ENCODE measurements around the gene FANK1. TPM values are rescaled to one million over a fixed set of nuclear protein-coding genes. Genes with fewer than 3 reads are reported as not detected.

FANK1 gene
- polyA plus RNA-seq, 1 of the 3 experiments (the other 2 are of a cell fraction), result 12.3 TPM

- H3K36me3 ChIP-seq (replicated peaks in 1 of 2; ENCODE audit: control insufficient read depth in 1 of 2, insufficient read depth in 2 of 2, low read length in 1 of 2), result no peaks in the 10 kb centered on the region
- CTCF ChIA-PET, result interaction anchor here (1.1 to 1.5 kb wide), 2 partner anchors 8 to 20 kb away, joined by 3 to 6 read pairs; no protein-coding TSS in a partner anchor
- POLR2A ChIA-PET, result no interaction called here
These were observed 57.5 kb downstream of the FANK1 start for GRCh38 chr10:125953778-125954385.

GRCh38 chr10:125955766-125956165 lies 59.4 kb downstream of the FANK1 start:
- POLR2A ChIA-PET, result no interaction called here
- Histone ChIP-seq H3K79me2 (ENCODE audit: insufficient read depth) (no peaks in the 10 kb centered on the region), H3K9me3 (no peaks in the 10 kb centered on the region; the same call in 1 of the 2 replicates), H3F3A (replicated peaks; ENCODE audit: insufficient read depth) (no peaks in the 10 kb centered on the region), H4K20me1 (ENCODE audit: insufficient read depth) (no peaks in the 10 kb centered on the region), H3K4me3 (ENCODE audit: low read depth in 2 of 2, low read length in 1 of 2) (no peak overlapping the region), H3K9me2 (no peaks in the 10 kb centered on the region), H3K4me2 (no peak overlapping the region), H2AFZ (ENCODE audit: low read depth) (no peak overlapping the region), H3K36me3 (replicated peaks in 1 of 2; ENCODE audit: control insufficient read depth in 1 of 2, insufficient read depth in 2 of 2, low read length in 1 of 2) (no peaks in the 10 kb centered on the region), H3K4me1 (ENCODE audit: control insufficient read depth in 1 of 2, insufficient read depth in 2 of 2, low read depth in 1 of 2, low read length in 1 of 2) (no peaks in the 10 kb centered on the region), H3K27me3 (ENCODE audit: insufficient read depth) (no peaks in the 10 kb centered on the region), H3K27ac (ENCODE audit: low read depth in 2 of 2, low read length in 1 of 2) (no peak overlapping the region), H3K9ac (no peak overlapping the region)
- 43% methylated on average over 3 of the region's 3 CpGs for WGBS (ENCODE audit: low lambda C conversion rate)
- no peak for DNase-seq
- CTCF ChIA-PET, result interaction anchor here (0.6 kb wide), 1 partner anchor 432 kb away, joined by 4 read pairs; no protein-coding TSS in a partner anchor
- TF ChIP-seq TAF1 (IDR thresholded peaks at IDR 0.05; ENCODE audit: borderline replicate concordance, low read depth, low read length), result no peak
- no peak for TF ChIP-seq MAX (IDR thresholded peaks at IDR 0.05; ENCODE audit: low read depth)
- TF ChIP-seq NRF1 (IDR thresholded peaks at IDR 0.05; ENCODE audit: low read depth, low read length), result no peak
- no peak for TF ChIP-seq EZH2phosphoT487 (IDR thresholded peaks at IDR 0.05; ENCODE audit: borderline replicate concordance, low read depth)
- no peak for TF ChIP-seq ELF1 (IDR thresholded peaks at IDR 0.05)
- no peak for TF ChIP-seq MXI1 (IDR thresholded peaks at IDR 0.05; ENCODE audit: low read depth, low read length)
- no peak for TF ChIP-seq RFX5 (IDR thresholded peaks at IDR 0.05; ENCODE audit: low read length)
- no peak for TF ChIP-seq EP300 (IDR thresholded peaks at IDR 0.05; ENCODE audit: borderline replicate concordance in 1 of 2, low read depth in 1 of 2, low read length in 1 of 2)
- no peak for TF ChIP-seq TEAD4 (IDR thresholded peaks at IDR 0.05; ENCODE audit: borderline replicate concordance, insufficient read depth)
- TF ChIP-seq TCF12 (IDR thresholded peaks at IDR 0.05), result no peak
- TF ChIP-seq RCOR1 (IDR thresholded peaks at IDR 0.05; ENCODE audit: low read length), result no peak
- TF ChIP-seq CHD2 (IDR thresholded peaks at IDR 0.05; ENCODE audit: low read length, partially characterized antibody), result no peak
- TF ChIP-seq, protein P1, sequence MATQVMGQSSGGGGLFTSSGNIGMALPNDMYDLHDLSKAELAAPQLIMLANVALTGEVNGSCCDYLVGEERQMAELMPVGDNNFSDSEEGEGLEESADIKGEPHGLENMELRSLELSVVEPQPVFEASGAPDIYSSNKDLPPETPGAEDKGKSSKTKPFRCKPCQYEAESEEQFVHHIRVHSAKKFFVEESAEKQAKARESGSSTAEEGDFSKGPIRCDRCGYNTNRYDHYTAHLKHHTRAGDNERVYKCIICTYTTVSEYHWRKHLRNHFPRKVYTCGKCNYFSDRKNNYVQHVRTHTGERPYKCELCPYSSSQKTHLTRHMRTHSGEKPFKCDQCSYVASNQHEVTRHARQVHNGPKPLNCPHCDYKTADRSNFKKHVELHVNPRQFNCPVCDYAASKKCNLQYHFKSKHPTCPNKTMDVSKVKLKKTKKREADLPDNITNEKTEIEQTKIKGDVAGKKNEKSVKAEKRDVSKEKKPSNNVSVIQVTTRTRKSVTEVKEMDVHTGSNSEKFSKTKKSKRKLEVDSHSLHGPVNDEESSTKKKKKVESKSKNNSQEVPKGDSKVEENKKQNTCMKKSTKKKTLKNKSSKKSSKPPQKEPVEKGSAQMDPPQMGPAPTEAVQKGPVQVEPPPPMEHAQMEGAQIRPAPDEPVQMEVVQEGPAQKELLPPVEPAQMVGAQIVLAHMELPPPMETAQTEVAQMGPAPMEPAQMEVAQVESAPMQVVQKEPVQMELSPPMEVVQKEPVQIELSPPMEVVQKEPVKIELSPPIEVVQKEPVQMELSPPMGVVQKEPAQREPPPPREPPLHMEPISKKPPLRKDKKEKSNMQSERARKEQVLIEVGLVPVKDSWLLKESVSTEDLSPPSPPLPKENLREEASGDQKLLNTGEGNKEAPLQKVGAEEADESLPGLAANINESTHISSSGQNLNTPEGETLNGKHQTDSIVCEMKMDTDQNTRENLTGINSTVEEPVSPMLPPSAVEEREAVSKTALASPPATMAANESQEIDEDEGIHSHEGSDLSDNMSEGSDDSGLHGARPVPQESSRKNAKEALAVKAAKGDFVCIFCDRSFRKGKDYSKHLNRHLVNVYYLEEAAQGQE (IDR thresholded peaks at IDR 0.05; ENCODE audit: low read depth, low read length), result no peak
- TF ChIP-seq USF1 (IDR thresholded peaks at IDR 0.05; ENCODE audit: borderline replicate concordance, low read depth), result no peak
- no peak for TF ChIP-seq YY1 (IDR thresholded peaks at IDR 0.05; ENCODE audit: low read depth)
- TF ChIP-seq ZBTB33 (IDR thresholded peaks at IDR 0.05; ENCODE audit: borderline replicate concordance, low read depth), result no peak

More at GRCh38 chr10:125953778-125954385, 57.5 kb downstream of the FANK1 start:
- Histone ChIP-seq H3K27ac (ENCODE audit: low read depth in 2 of 2, low read length in 1 of 2) (no peak overlapping the region), H3K9me2 (no peaks in the 10 kb centered on the region), H3F3A (replicated peaks; ENCODE audit: insufficient read depth) (no peaks in the 10 kb centered on the region), H3K79me2 (ENCODE audit: insufficient read depth) (no peaks in the 10 kb centered on the region), H3K9me3 (no peaks in the 10 kb centered on the region; the same call in 1 of the 2 replicates), H3K4me1 (ENCODE audit: control insufficient read depth in 1 of 2, insufficient read depth in 2 of 2, low read depth in 1 of 2, low read length in 1 of 2) (no peaks in the 10 kb centered on the region), H3K27me3 (ENCODE audit: insufficient read depth) (no peaks in the 10 kb centered on the region), H4K20me1 (ENCODE audit: insufficient read depth) (no peaks in the 10 kb centered on the region), H3K9ac (no peak overlapping the region), H3K4me3 (ENCODE audit: low read depth in 2 of 2, low read length in 1 of 2) (no peak overlapping the region), H2AFZ (ENCODE audit: low read depth) (no peak overlapping the region), H3K4me2 (no peak overlapping the region)
- TF ChIP-seq SIN3A (IDR thresholded peaks at IDR 0.05; ENCODE audit: borderline replicate concordance, low read depth, low read length) (no peak), EP300 (IDR thresholded peaks at IDR 0.05; ENCODE audit: borderline replicate concordance in 1 of 2, low read depth in 1 of 2, low read length in 1 of 2) (no peak)
- TF ChIP-seq, protein P2, sequence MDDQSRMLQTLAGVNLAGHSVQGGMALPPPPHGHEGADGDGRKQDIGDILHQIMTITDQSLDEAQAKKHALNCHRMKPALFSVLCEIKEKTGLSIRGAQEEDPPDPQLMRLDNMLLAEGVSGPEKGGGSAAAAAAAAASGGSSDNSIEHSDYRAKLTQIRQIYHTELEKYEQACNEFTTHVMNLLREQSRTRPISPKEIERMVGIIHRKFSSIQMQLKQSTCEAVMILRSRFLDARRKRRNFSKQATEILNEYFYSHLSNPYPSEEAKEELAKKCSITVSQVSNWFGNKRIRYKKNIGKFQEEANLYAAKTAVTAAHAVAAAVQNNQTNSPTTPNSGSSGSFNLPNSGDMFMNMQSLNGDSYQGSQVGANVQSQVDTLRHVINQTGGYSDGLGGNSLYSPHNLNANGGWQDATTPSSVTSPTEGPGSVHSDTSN (IDR thresholded peaks at IDR 0.05), result no peak
- no peak for DNase-seq
- WGBS (ENCODE audit: low lambda C conversion rate), result 66% methylated on average over 9 of the region's 9 CpGs

Data from SK-N-SH (cell line).